HG02840 (cell line): ENCODE data around the gene ITGAD.

Experiments used
- ATAC-seq: cut with Tn5 transposase; IDR thresholded peaks from one replicate; pipeline ENCODE4 v1.9.1; 2021; ENCODE audit warnings: mild to moderate bottlenecking, moderate library complexity, moderate number of reproducible peaks; ENCODE audit not compliant: unreplicated experiment, low FRiP score

Gene ITGAD

DNA sequence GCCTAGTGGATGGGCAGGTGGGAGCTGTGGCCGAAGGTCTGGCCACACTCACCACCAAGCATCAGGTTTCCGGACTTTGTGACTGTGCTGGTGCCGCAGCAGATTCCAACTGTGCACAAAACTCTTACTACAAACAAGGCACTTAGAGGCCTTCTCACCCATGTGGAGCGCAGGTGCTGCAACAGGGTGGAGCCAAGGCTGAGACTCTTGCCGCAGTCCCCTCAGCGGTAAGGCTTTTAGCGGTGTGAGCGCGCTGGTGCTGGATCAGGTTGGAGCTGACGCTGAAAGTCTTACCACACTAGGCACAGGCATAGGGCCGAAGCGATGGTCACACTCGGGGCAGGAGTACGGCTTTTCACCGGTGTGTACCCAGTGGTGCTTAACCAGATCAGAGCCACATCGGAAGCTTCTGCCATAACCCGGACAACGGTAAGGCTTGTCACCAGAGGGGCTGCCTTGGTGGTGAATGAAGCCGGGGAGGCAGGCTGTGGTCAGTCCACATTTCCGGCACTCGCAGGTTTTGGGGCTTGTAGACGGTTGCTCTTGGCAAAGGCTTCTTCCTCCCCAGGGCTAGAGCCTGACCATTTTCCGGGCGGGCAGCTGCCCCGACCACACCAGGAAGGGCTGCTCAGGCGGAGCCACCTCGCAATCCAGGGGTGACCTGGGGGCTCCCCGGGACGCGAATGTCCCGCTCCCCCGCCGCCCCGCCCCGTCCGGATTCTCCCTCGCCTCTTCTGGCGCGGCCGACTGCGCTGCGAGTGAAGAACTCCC, 65.1 kb downstream of the ITGAD start:
- ATAC-seq = peak; percentile 1

DNA sequence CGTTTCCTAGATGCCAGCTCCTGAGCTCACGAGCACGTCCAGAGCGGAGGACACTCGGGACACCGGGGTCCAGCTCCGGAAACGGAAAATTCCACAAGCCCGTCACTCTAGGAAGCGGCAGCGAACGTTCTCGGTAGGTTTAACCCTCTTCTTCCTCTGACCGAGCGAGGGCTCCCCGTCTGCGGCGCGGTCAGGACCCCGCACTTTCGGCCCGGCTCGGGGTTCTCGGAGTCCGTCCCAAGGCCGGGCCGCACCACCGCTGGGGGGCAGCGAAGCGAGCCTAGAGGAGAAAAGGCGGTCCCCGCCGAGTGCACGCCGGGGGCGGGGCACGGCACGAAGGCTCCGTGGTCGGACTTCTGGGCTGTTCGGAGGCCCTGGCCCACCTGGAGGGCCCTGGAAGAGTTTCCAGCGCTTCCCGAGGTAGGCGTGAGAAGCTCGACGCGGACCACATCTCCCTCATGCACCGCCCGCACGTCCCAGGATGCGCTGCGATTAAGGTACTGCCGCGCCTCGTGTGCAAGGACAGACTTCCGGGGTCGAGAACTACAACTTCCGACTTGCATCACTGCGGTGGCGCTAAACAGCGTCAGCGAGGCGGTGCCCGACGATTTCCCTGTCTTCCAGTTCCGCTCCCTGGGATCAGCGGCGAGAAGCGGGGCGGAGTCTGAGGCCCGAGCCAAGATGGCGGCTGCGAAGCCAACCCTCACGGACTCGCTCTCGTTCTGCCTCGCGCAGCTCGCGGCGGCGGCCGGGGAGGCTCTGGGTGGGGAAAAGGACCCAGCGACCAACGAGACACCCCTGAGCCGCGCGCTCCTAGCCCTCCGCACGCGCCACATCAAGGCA, 65.9 kb downstream of the ITGAD start, which contains the start of gene ARMC5:
TSS of gene ARMC5 (plus strand) at position 658 of the 843 bp plus-strand sequence. CDS start at position 682, 24 bp downstream.
- ATAC-seq = peak; percentile 79

DNA sequence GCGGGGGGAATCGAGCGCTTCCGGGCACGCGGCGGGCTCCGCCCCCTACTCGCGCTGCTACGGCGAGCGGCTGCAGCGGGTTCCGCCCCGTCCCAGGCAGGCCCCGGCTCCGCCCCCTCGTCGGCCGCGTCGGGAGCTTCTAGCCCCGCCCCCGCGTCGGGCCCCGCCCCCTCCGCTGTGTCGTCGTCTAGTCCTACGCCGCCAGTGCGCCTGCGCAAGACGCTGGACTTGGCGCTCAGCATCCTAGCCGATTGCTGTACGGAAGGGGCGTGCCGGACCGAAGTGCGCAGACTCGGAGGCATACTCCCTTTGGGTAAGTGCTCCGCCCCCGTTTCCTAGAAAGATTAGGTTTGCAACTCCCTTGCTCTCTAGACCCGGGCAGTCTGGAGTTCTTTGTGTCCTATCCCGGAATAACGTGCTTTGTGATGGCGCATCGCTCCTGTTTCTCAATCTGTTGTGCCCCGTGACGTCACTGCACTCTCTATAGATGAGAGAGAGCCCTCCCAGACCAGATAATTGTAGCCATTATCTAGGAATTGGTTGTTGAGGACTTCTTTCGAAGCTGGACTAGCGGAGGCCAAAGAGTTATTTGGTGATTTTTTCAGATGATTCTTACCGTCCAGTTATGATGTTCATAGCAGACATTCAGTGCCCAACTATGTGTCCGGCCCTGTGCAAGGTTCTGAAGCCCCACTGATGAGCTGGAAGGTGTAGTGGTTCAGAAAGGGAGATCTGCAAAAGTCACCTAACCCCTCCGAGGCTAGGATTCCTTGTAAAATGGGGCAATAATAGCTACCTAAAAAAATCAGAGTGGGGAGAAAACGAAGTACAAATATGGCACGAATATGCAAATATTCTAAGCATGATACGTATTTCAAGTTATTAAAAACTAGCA, 66.8 kb downstream of the ITGAD start:
- peak; percentile 76 for ATAC-seq

DNA sequence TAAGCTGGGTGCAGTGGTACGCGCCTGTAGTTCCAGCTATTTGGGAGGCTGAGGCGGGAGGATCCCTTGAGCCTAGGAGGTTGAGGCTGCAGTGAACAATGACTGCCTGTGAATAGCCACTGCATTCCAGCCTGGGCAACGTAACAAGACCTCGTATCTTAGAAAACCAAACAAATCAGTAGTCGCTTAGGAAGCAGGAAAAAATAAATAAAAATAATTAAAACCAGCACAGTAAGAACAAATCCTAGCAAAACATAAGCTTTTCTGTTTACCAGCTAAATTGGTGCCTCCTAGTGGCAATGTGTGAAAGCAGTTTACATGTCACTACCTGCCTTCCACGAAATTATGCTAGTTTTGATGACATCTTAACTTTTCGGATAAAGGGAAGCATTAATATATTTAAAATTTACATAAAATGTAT, 67.5 kb downstream of the ITGAD start:
- no peak for ATAC-seq

DNA sequence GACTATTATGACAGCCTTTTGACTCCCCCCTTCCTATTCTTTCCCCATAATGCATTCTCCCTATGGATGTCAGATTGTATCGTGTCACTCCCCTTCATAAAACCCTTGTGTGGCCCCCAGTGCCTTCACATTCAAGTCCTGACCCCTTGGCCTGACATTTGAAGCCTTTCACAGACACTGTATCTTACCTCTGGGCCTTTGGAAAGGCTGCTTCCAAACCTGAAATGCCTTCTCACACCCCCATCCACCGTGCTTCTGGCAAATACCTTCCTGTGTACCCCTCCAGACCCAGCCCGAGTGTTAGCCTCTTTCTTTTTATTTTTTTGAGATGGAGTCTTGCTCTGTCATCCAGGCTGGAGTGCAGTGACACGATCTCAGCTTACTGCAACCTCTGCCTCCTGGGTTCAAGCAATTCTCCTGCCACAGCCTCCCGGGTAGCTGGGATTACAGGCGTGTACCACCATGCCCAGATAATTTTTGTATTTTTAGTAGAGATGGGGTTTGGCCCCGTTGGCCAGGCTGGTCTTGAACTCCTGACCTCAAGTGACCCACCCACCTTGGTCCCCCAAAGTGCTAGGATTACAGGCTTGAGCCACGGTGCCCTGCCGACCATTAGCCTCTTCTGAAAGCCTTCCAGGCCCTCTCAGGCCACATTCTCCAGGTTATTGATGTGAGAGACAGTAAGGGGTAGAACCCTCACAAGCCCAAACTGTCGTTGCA, 68.2 kb downstream of the ITGAD start:
- no peak for ATAC-seq

DNA sequence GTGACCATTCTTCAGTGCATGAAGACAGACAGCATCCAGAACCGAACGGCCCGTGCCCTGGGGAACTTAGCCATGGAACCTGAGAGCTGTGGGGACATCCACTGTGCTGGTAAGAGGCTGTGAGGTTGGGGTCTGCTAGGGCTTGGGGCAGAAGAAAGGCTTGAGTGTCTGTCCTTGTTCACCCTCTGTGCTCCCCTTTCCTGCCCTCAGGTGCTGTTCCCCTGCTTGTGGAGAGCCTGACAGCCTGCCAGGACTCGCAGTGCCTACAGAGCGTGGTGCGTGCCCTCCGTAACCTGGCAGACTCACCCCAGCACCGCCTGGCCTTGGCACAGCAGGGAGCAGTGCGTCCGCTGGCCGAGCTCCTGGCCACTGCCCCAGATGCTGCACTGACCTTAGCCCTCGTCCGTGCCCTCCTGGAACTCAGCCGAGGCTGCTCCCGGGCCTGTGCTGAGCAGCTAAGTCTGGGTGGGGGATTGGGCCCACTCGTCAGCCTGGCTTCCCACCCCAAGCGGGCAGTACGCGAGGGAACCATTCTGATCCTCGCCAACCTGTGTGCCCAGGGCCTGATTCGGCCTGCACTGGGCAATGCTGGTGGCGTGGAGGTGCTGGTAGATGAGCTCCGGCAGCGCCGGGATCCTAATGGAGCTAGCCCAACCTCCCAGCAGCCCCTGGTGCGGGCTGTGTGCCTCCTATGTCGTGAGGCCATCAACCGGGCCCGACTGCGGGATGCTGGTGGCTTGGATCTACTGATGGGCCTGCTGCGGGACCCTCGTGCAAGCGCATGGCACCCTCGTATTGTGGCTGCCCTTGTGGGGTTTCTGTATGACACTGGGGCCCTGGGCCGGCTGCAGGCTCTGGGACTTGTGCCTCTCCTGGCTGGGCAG, 69.0 kb downstream of the ITGAD start:
- ATAC-seq = no peak

DNA sequence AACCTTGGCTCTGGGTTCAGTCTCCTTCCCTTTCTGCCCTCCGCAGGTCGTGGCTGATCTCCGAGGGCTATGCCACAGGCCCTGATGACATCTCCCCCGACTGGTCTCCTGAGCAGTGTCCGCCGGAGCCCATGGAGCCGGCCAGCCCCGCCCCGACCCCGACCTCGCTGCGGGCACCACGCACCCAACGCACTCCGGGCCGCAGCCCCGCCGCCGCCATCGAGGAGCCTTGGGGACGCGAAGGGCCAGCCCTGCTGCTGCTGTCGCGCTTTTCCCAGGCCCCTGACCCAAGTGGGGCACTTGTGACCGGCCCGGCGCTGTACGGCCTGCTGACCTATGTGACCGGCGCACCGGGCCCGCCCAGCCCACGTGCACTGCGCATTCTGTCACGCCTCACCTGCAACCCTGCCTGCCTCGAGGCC, 71.2 kb downstream of the ITGAD start:
- no peak for ATAC-seq

DNA sequence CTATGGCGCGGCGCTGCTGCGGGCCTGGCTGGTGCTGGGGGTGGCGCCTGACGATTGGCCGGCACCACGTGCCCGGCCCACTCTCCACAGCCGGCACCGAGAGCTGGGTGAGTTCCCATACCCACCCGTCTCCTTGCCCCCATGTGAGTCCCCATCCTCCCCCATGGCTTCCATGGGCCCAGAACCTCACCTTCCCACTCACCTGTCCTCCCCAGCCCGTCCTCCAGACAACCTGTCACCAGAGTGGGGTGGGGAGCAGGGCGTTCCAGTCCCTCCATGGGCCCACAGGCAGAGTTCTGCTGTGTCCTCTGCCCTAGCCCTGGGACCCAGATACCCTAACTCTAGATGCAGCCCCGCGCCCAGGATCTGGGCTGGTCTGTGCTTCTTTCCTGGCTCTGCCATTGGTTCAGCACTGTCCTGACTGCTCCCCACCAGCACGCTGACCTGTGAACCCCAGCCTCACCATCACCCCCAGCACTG, 71.7 kb downstream of the ITGAD start:
- no peak for ATAC-seq

DNA sequence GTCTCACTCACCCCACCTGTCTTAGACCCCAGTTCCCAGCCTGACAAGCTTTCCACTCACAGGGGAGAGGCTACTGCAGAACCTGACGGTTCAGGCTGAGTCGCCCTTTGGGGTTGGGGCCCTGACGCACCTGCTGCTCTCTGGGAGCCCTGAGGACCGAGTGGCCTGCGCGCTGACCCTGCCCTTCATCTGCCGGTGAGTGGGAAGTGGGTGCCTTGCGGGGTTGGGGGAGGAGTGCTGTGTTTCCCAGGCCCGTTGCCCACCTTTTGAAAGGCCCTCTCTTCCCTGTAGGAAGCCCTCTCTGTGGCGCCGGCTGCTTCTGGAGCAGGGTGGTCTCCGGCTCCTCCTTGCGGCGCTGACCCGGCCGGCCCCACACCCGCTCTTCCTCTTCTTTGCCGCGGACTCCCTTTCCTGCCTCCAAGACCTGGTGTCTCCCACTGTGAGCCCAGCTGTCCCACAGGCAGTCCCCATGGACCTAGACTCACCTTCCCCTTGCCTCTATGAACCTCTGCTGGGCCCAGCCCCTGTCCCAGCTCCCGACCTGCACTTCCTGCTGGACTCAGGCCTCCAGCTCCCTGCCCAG, 72.7 kb downstream of the ITGAD start:
- ATAC-seq = no peak

DNA sequence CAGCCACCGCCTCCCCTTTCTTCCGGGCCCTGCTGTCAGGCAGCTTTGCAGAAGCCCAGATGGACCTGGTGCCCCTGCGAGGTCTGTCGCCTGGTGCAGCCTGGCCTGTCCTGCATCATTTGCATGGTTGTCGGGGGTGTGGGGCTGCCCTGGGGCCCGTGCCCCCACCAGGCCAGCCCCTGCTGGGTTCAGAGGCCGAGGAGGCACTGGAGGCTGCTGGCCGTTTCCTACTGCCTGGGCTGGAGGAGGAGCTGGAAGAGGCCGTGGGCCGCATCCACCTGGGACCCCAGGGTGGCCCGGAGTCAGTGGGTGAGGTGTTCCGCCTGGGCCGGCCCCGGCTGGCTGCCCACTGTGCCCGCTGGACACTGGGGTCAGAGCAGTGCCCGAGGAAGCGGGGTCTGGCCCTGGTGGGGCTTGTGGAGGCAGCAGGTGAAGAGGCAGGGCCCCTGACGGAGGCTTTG, 73.3 kb downstream of the ITGAD start:
- ATAC-seq = no peak

DNA sequence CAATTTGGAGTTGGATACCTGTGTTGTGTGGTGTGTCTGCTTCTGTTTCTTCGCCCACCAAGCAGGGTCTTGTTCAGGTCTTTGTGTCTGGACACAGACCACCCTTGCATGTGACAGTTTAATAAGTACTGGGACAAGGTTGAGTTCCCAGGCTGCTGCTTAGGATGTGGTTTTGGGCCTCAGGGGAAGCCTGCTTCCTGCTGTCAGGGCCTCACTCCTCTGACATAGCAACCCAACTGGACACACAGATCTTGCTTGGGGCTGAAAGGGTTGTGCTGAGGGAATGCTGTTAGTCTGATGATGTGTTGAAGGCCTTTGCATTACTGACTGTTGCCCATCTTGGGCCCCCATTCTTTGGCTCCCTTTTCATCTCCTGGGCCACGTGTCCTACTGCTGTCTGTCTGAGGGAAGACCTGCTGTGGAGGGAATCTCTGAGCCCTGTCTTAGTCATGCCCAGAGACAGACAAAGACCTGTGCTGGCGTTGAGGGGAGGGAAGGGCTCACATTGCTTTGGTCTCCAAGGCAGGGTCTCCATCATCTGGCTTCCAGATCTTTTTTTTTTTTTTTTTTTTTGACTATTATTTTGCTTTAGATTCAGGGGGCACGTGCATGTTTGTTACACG, 74.1 kb downstream of the ITGAD start:
- ATAC-seq = no peak

DNA sequence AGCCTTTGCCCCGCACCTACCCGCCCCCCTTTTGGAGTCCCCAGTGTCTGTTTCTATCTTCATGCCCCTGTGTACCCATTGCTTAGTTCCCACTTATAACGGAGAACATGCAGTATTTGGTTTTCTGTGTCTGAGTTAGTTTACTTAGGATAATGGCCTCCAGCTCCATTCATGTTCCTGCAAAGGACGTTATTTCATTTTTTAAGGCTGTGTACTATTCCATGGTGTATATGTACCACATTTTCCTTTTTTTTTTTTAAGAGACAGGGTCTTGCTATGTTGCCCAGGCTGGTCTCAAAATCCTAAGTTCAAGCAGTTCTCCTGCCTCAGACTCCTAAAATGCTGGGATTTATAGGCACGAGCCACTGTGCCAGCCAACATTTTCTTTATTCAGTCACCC, 74.7 kb downstream of the ITGAD start:
- no peak for ATAC-seq

DNA sequence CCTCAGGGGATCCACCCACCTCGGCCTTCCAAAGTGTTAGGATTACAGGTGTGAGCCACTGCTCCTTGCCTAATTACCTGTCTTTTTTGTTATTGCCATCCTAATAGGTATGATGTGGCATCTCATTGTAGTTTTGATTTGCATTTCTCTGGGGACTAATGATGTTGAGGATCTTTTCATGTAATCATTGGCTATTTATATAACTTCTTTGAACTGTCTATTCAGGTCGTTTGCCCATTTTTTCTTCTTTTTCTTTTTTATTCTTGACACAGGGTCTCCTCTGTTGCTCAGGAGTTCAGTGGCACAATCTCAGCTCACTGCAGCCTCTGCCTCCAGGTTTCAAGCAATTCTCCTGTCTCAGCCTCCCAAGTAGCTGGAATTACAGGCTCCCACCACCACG, 77.5 kb downstream of the ITGAD start:
- ATAC-seq = no peak

DNA sequence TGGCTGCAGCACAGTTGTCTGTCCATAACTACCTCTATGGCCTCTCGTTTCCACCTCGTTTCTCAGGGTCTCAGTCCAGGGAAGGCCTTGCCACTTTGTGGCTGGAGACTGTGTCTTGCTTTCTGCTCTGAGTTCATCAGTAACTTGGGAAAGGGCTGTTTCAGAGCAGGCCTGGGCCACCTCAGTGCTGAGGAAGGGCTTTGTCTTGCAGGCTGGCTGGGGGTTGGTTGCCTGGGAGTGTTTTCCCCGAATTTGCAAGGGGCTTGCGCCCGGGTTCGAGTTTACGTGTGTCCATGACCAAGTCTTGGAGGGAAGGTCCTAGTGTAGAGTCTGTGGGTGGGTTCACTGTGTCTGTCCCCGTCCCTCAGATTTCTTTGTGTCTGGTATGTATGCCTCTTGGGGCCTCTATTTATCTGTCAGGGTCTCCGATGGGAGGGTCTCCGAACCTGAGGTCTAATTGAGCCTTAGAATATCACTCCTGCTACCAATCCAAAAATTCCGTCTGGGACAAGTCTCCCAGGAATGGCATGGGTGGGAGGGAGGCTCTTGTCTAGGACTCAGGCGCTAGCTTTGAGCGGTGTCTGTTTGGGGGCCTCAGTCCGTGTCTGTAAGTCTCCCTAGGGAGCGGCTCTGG, 78.2 kb downstream of the ITGAD start:
- ATAC-seq = no peak

DNA sequence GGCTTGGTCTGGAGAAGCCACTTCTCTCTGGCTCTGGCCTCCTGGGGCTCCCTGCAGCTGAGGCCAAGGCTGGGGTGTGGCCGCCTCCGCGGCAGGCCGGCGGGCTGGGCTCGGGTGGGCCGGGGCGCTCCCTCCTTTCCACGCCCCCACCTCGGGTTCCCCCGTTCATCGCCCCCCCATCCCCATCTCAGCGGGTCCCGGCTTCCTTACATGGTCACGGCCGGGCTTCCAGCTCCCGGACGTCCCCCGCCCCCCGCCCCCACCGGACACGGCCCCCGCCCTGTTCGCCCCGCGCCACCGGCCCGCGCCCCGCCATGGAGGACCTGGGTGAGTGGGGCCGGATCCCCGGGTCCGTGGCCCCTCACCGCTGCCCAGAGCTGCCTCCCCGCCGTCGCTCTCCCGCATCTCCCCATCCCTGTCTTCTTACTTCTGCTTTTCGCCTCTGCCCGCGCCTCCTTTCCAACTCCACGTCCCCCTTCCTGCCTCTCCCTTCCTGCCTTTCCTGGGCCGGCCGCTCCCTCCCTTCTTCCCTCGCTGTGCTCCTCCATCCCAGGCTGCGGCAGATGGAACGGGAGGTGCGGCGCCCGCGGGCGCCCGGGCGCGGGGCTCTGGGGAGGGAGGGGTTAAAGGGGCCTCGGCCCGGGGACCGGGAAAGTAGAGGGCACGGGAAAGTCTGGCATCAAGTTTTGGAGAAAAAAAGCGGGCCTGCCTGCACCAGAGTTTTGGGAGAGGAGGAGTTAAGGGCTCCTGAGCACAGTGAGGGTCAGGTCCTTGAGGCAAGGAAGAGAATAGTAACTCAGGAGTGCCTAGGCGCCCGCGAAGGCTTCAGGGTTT, 79.0 kb downstream of the ITGAD start, which contains the start of gene TGFB1I1:
TSS of gene TGFB1I1 (plus strand) at position 278 of the 834 bp plus-strand sequence. CDS start at position 315, 37 bp downstream.
- peak; percentile 20 for ATAC-seq

DNA sequence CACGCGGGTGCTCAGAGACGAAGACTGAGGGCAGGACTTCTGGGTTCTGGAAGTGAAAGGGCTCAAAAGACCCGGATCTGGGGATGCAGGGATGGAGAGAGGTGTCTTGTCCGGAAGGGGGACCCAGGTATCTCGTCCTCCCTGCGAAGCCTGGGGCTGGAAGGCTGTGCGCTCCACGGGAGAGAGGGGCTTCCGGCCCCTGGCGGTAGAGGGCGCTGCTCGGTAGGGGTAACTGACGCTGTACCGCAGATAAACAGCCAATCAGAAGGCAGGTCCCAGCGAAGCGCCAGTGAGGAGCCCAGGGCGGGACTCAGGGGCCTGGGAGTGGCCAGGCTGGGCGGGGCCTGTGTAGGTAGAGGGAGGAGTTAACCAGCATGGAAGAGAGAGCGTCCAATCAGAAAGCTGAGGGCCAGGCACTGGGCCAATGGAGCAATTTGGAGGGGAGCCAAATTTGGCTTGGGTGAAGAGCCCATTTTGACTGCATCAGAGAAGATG, 79.6 kb downstream of the ITGAD start:
- peak; percentile 66 for ATAC-seq
